ENCODE results near the gene DEK. TPM values are rescaled to one million over a fixed set of nuclear protein-coding genes. Genes with fewer than 3 reads are reported as not detected.

The DEK gene
- total RNA-seq, 1 donor from 2014 or later = 43.2 TPM

GRCh38 chr6:18214003-18214402 is 50.3 kb downstream of the DEK start:
- Mint-ChIP-seq H3K4me1 (ENCODE audit: low read depth) (peaks cover 28% of the 10 kb centered on the region), H3K9me3 (ENCODE audit: low read depth) (no peaks in the 10 kb centered on the region), H3K36me3 (ENCODE audit: low read depth) (peaks cover 11% of the 10 kb centered on the region), H3K27ac (ENCODE audit: unreplicated experiment) (no peak overlapping the region), H3K27me3 (ENCODE audit: low read depth) (no peaks in the 10 kb centered on the region), H3K4me3 (ENCODE audit: unreplicated experiment) (no peak overlapping the region)
- TF ChIP-seq, protein P1, sequence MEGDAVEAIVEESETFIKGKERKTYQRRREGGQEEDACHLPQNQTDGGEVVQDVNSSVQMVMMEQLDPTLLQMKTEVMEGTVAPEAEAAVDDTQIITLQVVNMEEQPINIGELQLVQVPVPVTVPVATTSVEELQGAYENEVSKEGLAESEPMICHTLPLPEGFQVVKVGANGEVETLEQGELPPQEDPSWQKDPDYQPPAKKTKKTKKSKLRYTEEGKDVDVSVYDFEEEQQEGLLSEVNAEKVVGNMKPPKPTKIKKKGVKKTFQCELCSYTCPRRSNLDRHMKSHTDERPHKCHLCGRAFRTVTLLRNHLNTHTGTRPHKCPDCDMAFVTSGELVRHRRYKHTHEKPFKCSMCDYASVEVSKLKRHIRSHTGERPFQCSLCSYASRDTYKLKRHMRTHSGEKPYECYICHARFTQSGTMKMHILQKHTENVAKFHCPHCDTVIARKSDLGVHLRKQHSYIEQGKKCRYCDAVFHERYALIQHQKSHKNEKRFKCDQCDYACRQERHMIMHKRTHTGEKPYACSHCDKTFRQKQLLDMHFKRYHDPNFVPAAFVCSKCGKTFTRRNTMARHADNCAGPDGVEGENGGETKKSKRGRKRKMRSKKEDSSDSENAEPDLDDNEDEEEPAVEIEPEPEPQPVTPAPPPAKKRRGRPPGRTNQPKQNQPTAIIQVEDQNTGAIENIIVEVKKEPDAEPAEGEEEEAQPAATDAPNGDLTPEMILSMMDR (IDR thresholded peaks at IDR 0.05) = no peak
- DNase-seq (ENCODE audit: low spot score) = no peak

- no peak for DNase-seq (ENCODE audit: low spot score)
- TF ChIP-seq, protein P1 (IDR thresholded peaks at IDR 0.05) = no peak
- no peak overlapping the region for H3K4me3 Mint-ChIP-seq (ENCODE audit: unreplicated experiment)
- peaks cover 9% of the 10 kb centered on the region for H3K36me3 Mint-ChIP-seq (ENCODE audit: low read depth)
- H3K27ac Mint-ChIP-seq (ENCODE audit: unreplicated experiment) = no peak overlapping the region
- no peaks in the 10 kb centered on the region for H3K9me3 Mint-ChIP-seq (ENCODE audit: low read depth)
- H3K27me3 Mint-ChIP-seq (ENCODE audit: low read depth) = no peaks in the 10 kb centered on the region
- peaks cover 28% of the 10 kb centered on the region for H3K4me1 Mint-ChIP-seq (ENCODE audit: low read depth)
Observed at GRCh38 chr6:18213439-18213838, 50.9 kb downstream of the DEK start.

GRCh38 chr6:18212231-18212630 is 52.1 kb downstream of the DEK start:
- peaks cover 28% of the 10 kb centered on the region for H3K4me1 Mint-ChIP-seq (ENCODE audit: low read depth)
- no peak overlapping the region for H3K27ac Mint-ChIP-seq (ENCODE audit: unreplicated experiment)
- no peaks in the 10 kb centered on the region for H3K27me3 Mint-ChIP-seq (ENCODE audit: low read depth)
- peaks cover 11% of the 10 kb centered on the region for H3K36me3 Mint-ChIP-seq (ENCODE audit: low read depth)
- no peak for DNase-seq (ENCODE audit: low spot score)
- TF ChIP-seq, protein P1 (IDR thresholded peaks at IDR 0.05) = no peak
- no peaks in the 10 kb centered on the region for H3K9me3 Mint-ChIP-seq (ENCODE audit: low read depth)
- H3K4me3 Mint-ChIP-seq (ENCODE audit: unreplicated experiment) = no peak overlapping the region

GRCh38 chr6:18211338-18211737 is 53.0 kb downstream of the DEK start:
- H3K36me3 Mint-ChIP-seq (ENCODE audit: low read depth) = peaks cover 10% of the 10 kb centered on the region
- no peaks in the 10 kb centered on the region for H3K27me3 Mint-ChIP-seq (ENCODE audit: low read depth)
- no peak overlapping the region for H3K4me3 Mint-ChIP-seq (ENCODE audit: unreplicated experiment)
- H3K4me1 Mint-ChIP-seq (ENCODE audit: low read depth) = peaks cover 19% of the 10 kb centered on the region
- no peaks in the 10 kb centered on the region for H3K9me3 Mint-ChIP-seq (ENCODE audit: low read depth)
- no peak for DNase-seq (ENCODE audit: low spot score)
- TF ChIP-seq, protein P1 (IDR thresholded peaks at IDR 0.05) = no peak
- no peak overlapping the region for H3K27ac Mint-ChIP-seq (ENCODE audit: unreplicated experiment)

DNA sequence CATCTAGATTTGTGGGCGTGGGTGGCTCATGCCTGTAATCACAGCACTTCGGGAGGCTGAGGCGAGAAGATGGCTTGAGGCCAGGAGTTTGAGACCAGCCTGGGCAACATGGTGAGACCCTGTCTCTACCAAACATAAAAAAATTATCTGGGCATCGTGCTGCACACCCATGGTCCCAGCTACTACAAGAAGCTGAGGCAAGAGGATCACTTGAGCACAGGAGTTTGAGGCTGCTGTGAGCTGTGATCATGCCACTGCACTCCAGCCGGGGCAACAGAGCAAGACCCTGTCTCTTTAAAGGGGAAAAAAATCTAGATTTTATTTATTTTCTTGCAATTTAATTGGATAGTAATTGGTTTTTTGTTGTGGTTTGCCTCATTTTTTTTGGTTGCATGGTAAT is 53.6 kb downstream of the DEK start:
- Mint-ChIP-seq H3K4me1 (ENCODE audit: low read depth) (peaks cover 14% of the 10 kb centered on the region), H3K27ac (ENCODE audit: unreplicated experiment) (no peak overlapping the region), H3K4me3 (ENCODE audit: unreplicated experiment) (no peak overlapping the region)

More for the DNA sequence above, 53.6 kb downstream of the DEK start:
- DNase-seq (ENCODE audit: low spot score) = no peak
- TF ChIP-seq, protein P1 (IDR thresholded peaks at IDR 0.05) = no peak
- Mint-ChIP-seq H3K9me3 (ENCODE audit: low read depth) (no peaks in the 10 kb centered on the region), H3K27me3 (ENCODE audit: low read depth) (no peaks in the 10 kb centered on the region), H3K36me3 (ENCODE audit: low read depth) (peaks cover 7% of the 10 kb centered on the region)
